Endothelial cell of umbilical vein (primary cell): Measurements from ENCODE around the gene TOE1. TPM values are rescaled to one million over a fixed set of nuclear protein-coding genes. Genes with fewer than 3 reads are reported as not detected.

Source experiments
- BruUV-seq: library from RNA; stranded (reverse); fragments of 400-500 nt; replicated peaks from 2 replicates; lab custom pipeline; 2021; lab: Mats Ljungman, UMichigan
- CTCF ChIA-PET: fragments of 300-600, 350-600 bp; sonication (Branson Sonifier 250); formaldehyde crosslinking; loops from one replicate; lab custom pipeline; 2021; ENCODE audit warnings: antibody characterized with exemption, inconsistent platforms; lab: Charles Lee
- POLR2A ChIA-PET: fragments of 300-600, 350-600 bp; sonication (Branson Sonifier 250); formaldehyde crosslinking; loops from one replicate; lab custom pipeline; 2021; ENCODE audit warnings: antibody characterized with exemption, inconsistent platforms; lab: Charles Lee
- DNase-seq: peaks from one replicate; pipeline ENCODE4 v3.0.0-alpha.2; 2011; ENCODE audit warnings: low read depth, low spot score
- FAIRE-seq: peaks from 2 replicates; lab custom pipeline; 2011; peaks lifted over from hg19 to GRCh38; lab: Jason Lieb, UNC
- H2AFZ ChIP-seq: 2 replicates; pipeline ENCODE4 v1.6.0; 2012; ENCODE audit warnings: low read depth, low read length, control low read depth, inconsistent platforms
- H3K27ac ChIP-seq: 2 replicates; pipeline ENCODE4 v1.5.1; 2011; ENCODE audit warnings: low read depth, mild to moderate bottlenecking, control low read depth, low read length, moderate library complexity; ENCODE audit not compliant: insufficient read depth
- H3K27me3 ChIP-seq, 2 experiments: 2 replicates each; pipeline versions ENCODE4 v1.6.0 to v1.6.1; 2011; ENCODE audit warnings: low read length in 2 of 2, mixed read lengths in 1 of 2; ENCODE audit not compliant: control insufficient read depth in 2 of 2, insufficient read depth in 2 of 2
- H3K36me3 ChIP-seq, 2 experiments: 2 replicates in 1 of 2; 3 replicates in 1 of 2; pipeline ENCODE4 v1.5.1; 2011; ENCODE audit warnings: low read length in 2 of 2, mild to moderate bottlenecking in 1 of 2, moderate library complexity in 1 of 2; ENCODE audit not compliant: control insufficient read depth in 2 of 2, insufficient read depth in 2 of 2; ENCODE audit errors: extremely low read depth in 1 of 2
- H3K4me1 ChIP-seq: 3 replicates; pipeline ENCODE4 v1.5.1; 2011; ENCODE audit warnings: mild to moderate bottlenecking, low read length; ENCODE audit not compliant: control insufficient read depth, insufficient read depth; ENCODE audit errors: extremely low read depth
- H3K4me2 ChIP-seq: 2 replicates; pipeline ENCODE4 v1.6.1; 2011; ENCODE audit warnings: low read length, control low read depth, mixed read lengths; ENCODE audit not compliant: insufficient read depth
- H3K4me3 ChIP-seq, 3 experiments: fragments of 200-600 bp in 1 of 3; sonication (generic), shearing (Covaris generic) in 1 of 3; replicated peaks in 1 of 3; 2 replicates each; pipeline ENCODE4 v1.5.1; 2011 to 2016; ENCODE audit warnings: control low read depth in 3 of 3, low read length in 3 of 3, mild to moderate bottlenecking in 2 of 3, inconsistent platforms in 1 of 3, low read depth in 1 of 3, moderate library complexity in 1 of 3; ENCODE audit not compliant: insufficient read depth in 1 of 3
- H3K79me2 ChIP-seq: 2 replicates; pipeline ENCODE4 v1.6.0; 2012; ENCODE audit warnings: low read length, inconsistent platforms; ENCODE audit not compliant: control insufficient read depth, insufficient read depth
- H3K9ac ChIP-seq: replicated peaks from 2 replicates; pipeline ENCODE3; 2011; ENCODE audit warnings: low read length, control low read depth; ENCODE audit not compliant: insufficient read depth; ENCODE audit errors: extremely low read depth
- H3K9me1 ChIP-seq: replicated peaks from 3 replicates; pipeline ENCODE4 v1.6.0; 2011; ENCODE audit warnings: mild to moderate bottlenecking, low read length; ENCODE audit not compliant: control insufficient read depth, insufficient read depth; ENCODE audit errors: extremely low read depth
- H3K9me3 ChIP-seq: replicated peaks from 2 replicates; pipeline ENCODE4 v1.5.1; 2012; ENCODE audit warnings: low read length, inconsistent platforms; ENCODE audit not compliant: control insufficient read depth, insufficient read depth
- H4K20me1 ChIP-seq: replicated peaks from 2 replicates; pipeline ENCODE3; 2011; ENCODE audit warnings: mild to moderate bottlenecking, low read length; ENCODE audit not compliant: control insufficient read depth, insufficient read depth; ENCODE audit errors: extremely low read depth
- FOS ChIP-seq: IDR thresholded peaks from 2 replicates; pipeline ENCODE4 v1.6.1; 2011; ENCODE audit warnings: mild to moderate bottlenecking, low read length, moderate library complexity, borderline replicate concordance; ENCODE audit not compliant: insufficient read depth
- MYC ChIP-seq: IDR thresholded peaks from one replicate; pipeline ENCODE4 v1.6.1; 2011; ENCODE audit warnings: mild to moderate bottlenecking, low read depth, low read length
- POLR2A ChIP-seq: IDR thresholded peaks from 2 replicates; pipeline ENCODE4 v1.6.1; 2012; ENCODE audit warnings: low read depth, mild to moderate bottlenecking, control low read depth, low read length
- dilution Hi-C: fragments of 300-500 bp; cut with MboI; formaldehyde crosslinking; loops from one replicate; pipeline ENCODE4 v1.15.0; 2019; ENCODE audit warnings: low sequenced_read_pairs; ENCODE audit not compliant: extremely low pct_ligation_motif_present
- intact Hi-C: fragments of 100-400 bp; cut with micrococcal nuclease; formaldehyde crosslinking; loops from one replicate; pipeline ENCODE4 v1.10.0; 2022
- polyA plus RNA-seq, 4 experiments: library from polyadenylated mRNA; depleted of rRNA in 3 of 4; stranded (reverse) in 3 of 4; unstranded in 1 of 4; fragments of >200 nt; gene quantifications; 2 replicates each; pipeline versions ENCODE4 v1.2.1 to v1.2.3, GENCODE V29; 2011 to 2012; ENCODE audit warnings: missing spikeins in 1 of 4
- total RNA-seq: library from RNA; stranded (reverse); gene quantifications from 2 replicates; pipeline ENCODE4 v1.2.3, GENCODE V29; 2021
- TF ChIP-seq, protein P1 (sequence below): IDR thresholded peaks from 2 replicates; pipeline ENCODE4 v1.6.1; 2011; ENCODE audit not compliant: insufficient read depth, insufficient read length

Gene TOE1
- total and polyA plus RNA-seq, 2 donors (not counting 3 experiments of a cell fraction or from before 2014, with no cell fraction given) = 16.3 to 24.9 TPM

DNA sequence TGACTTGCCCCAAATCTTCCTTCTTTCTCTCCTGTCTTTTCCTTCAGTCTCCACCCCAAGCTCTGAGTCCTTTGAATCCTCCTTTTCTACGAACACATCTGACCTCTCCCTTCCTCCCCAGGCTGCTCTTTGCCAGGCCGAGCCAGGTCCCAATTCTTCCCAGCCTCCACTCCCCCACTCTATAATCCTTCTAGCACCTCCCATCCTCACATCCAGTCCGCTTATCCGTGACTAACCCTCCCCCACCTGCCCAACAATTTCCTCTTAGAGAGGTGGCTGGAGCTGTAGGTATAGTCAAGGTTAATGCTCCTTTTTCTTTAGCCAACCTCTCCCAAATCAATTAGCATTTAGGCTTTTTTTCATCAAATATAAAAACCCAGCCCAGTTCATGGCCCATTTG, 22.8 kb upstream of the TOE1 start:
- no TSS peak for BruUV-seq
- ChIA-PET CTCF (no interaction called here), POLR2A (no interaction called here)
- H2AFZ ChIP-seq = no peak overlapping the region
- H3K9ac ChIP-seq = no peak overlapping the region
- DNase-seq (no peak), FAIRE-seq (no peak)
- peaks cover 0 to 2% of the 10 kb centered on the region in 2 experiments for H3K27me3 ChIP-seq
- intact Hi-C loops (no loop called here), dilution Hi-C loops (no loop called here)
- H3K27ac ChIP-seq = no peak overlapping the region
- H3K9me1 ChIP-seq = no peaks in the 10 kb centered on the region
- H3K4me3 ChIP-seq = no peak overlapping the region
- H3K9me3 ChIP-seq = no peaks in the 10 kb centered on the region
- H4K20me1 ChIP-seq = no peaks in the 10 kb centered on the region
- H3K4me1 ChIP-seq = no peaks in the 10 kb centered on the region
- no peaks in the 10 kb centered on the region for H3K36me3 ChIP-seq
- no peak overlapping the region for H3K4me2 ChIP-seq
- no peaks in the 10 kb centered on the region for H3K79me2 ChIP-seq
- TF ChIP-seq, protein P1, sequence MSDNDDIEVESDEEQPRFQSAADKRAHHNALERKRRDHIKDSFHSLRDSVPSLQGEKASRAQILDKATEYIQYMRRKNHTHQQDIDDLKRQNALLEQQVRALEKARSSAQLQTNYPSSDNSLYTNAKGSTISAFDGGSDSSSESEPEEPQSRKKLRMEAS = no peak
- no peak for TF ChIP-seq MYC

DNA sequence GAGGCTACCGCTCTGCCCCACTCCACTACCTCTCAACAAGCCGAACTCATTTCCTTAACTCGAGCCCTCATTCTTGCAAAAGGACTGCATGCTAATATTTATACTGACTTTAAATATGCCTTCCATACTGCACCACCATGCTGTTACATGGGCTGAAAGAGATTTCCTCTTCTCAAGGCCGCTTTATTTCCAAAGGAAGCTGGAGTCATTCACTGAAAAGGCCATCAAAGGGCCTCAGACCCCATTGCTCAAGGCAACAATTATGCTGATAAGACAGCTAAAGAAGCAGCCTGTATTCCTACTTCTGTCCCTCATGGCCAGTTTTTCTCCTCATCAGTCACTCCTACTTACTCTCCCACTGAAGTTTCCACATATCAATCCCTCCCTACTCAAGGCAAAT, 20.2 kb upstream of the TOE1 start:
- Histone ChIP-seq H3K9ac (no peak overlapping the region), H3K9me1 (no peaks in the 10 kb centered on the region), H3K36me3 (no peaks in the 10 kb centered on the region), H2AFZ (no peak overlapping the region), H3K79me2 (no peaks in the 10 kb centered on the region), H3K4me1 (no peaks in the 10 kb centered on the region), H3K4me3 (no peak overlapping the region), H4K20me1 (no peaks in the 10 kb centered on the region), H3K27me3 (peaks cover 0 to 2% of the 10 kb centered on the region in 2 experiments), H3K4me2 (no peak overlapping the region), H3K27ac (no peak overlapping the region), H3K9me3 (no peaks in the 10 kb centered on the region)
- intact Hi-C loops = no loop called here
- FAIRE-seq (no peak), DNase-seq (no peak)
- CTCF ChIA-PET = interaction anchor here (1.1 to 1.6 kb wide), 3 partner anchors 9 to 17 kb away, joined by 3 to 6 read pairs (median 4); no protein-coding TSS in a partner anchor
- BruUV-seq = no TSS peak
- POLR2A ChIA-PET = no interaction called here
- TF ChIP-seq POLR2A (no peak), FOS (no peak)
- dilution Hi-C loops = no loop called here
